K562 (cell line): Measurements from ENCODE around the gene AHNAK. TPM values are rescaled to one million over a fixed set of nuclear protein-coding genes. Genes with fewer than 3 reads are reported as not detected.
A peak's percentile ranks its signal among the peaks of the same experiment; 100 is the strongest.

Experiments used
- ATAC-seq: fragments of 200-7000 bp; cut with Tn5 transposase; 3 replicates; pipeline ENCODE4 v1.9.1; 2020; ENCODE audit warnings: moderate library complexity
- BruUV-seq: library from RNA; stranded (reverse); fragments of 400-500 nt; replicated peaks from 2 replicates; lab custom pipeline; 2021; lab: Mats Ljungman, UMichigan
- CTCF ChIA-PET: fragments of 300-600 bp; formaldehyde crosslinking; extraction: SDS; loops from one replicate; lab custom pipeline; 2021; ENCODE audit warnings: low intra/inter-chr PET ratio; lab: Yijun Ruan, JAX
- POLR2A ChIA-PET: fragments of 300-600, 350-650 bp; sonication (Branson Sonifier 250); formaldehyde crosslinking; extraction: SDS; loops from one replicate; lab custom pipeline; 2021; ENCODE audit warnings: antibody characterized with exemption, inconsistent platforms; lab: Yijun Ruan, JAX
- DNase-seq, 4 experiments: peaks; one replicate each; pipeline versions ENCODE4 v3.0.0 to v3.0.0-alpha.2; 2011 to 2018; ENCODE audit warnings: low spot score in 3 of 4, mixed read lengths in 3 of 4; ENCODE audit errors: extremely low read depth in 1 of 4
- FAIRE-seq: peaks from 2 replicates; lab custom pipeline; 2011; peaks lifted over from hg19 to GRCh38; lab: Jason Lieb, UNC
- H2AFZ ChIP-seq: 2 replicates; pipeline ENCODE4 v1.6.0; 2011; ENCODE audit warnings: low read depth, low read length, control low read depth, inconsistent platforms
- H3K27ac ChIP-seq: fragments of 200-600 bp; 3 replicates; pipeline ENCODE4 v1.8.0; 2011; ENCODE audit warnings: low read depth, mild to moderate bottlenecking, control low read depth, inconsistent platforms, low read length, moderate library complexity, mixed read lengths; ENCODE audit errors: extremely low read depth
- H3K27me3 ChIP-seq, 2 experiments: fragments of 300-600 bp in 1 of 2; 2 replicates in 1 of 2; 3 replicates in 1 of 2; pipeline versions ENCODE4 v1.6.0 to v1.8.0; 2011; ENCODE audit warnings: inconsistent platforms in 2 of 2, low read length in 2 of 2, mild to moderate bottlenecking in 1 of 2, mixed read lengths in 1 of 2, moderate library complexity in 1 of 2; ENCODE audit not compliant: control insufficient read depth in 2 of 2, insufficient read depth in 2 of 2
- H3K36me3 ChIP-seq: fragments of 300-600 bp; 3 replicates; pipeline ENCODE4 v1.8.0; 2011; ENCODE audit warnings: mild to moderate bottlenecking, low read length, inconsistent platforms; ENCODE audit not compliant: control insufficient read depth, insufficient read depth
- H3K4me1 ChIP-seq, 2 experiments: fragments of 200-600 bp in 1 of 2; replicated peaks in 1 of 2; 2 replicates in 1 of 2; 3 replicates in 1 of 2; pipeline versions ENCODE4 v1.5.1 to v1.8.0; 2011; ENCODE audit warnings: inconsistent platforms in 2 of 2, low read length in 2 of 2, mild to moderate bottlenecking in 1 of 2, mixed read lengths in 1 of 2, moderate library complexity in 1 of 2; ENCODE audit not compliant: control insufficient read depth in 2 of 2, insufficient read depth in 2 of 2
- H3K4me2 ChIP-seq: 2 replicates; pipeline ENCODE4 v1.6.1; 2011; ENCODE audit warnings: low read length, control low read depth, inconsistent platforms, mixed read lengths; ENCODE audit not compliant: insufficient read depth
- H3K4me3 ChIP-seq: fragments of 200-600 bp; sonication (generic), shearing (Covaris generic); 2 replicates; pipeline ENCODE4 v1.5.1; 2016; ENCODE audit warnings: control low read depth, inconsistent platforms
- H3K79me2 ChIP-seq: fragments of 200-600 bp; 3 replicates; pipeline ENCODE4 v1.8.0; 2011; ENCODE audit warnings: low read length, inconsistent platforms; ENCODE audit not compliant: control insufficient read depth, insufficient read depth
- H3K9ac ChIP-seq, 2 experiments: 2 replicates each; pipeline versions ENCODE4 v1.6.0 to v1.6.1; 2011; ENCODE audit warnings: low read depth in 2 of 2, low read length in 2 of 2, control low read depth in 1 of 2, inconsistent platforms in 1 of 2, mild to moderate bottlenecking in 1 of 2, mixed read lengths in 1 of 2; ENCODE audit not compliant: insufficient read depth in 1 of 2
- H3K9me1 ChIP-seq: one replicate; pipeline ENCODE4 v1.6.0; 2011; ENCODE audit warnings: inconsistent platforms, mild to moderate bottlenecking, low read length, moderate library complexity; ENCODE audit not compliant: control insufficient read depth, insufficient read depth
- H3K9me3 ChIP-seq: replicated peaks from 2 replicates; pipeline ENCODE4 v1.5.1; 2011; ENCODE audit warnings: low read depth, low read length, inconsistent platforms; ENCODE audit not compliant: control insufficient read depth, insufficient read depth
- H4K20me1 ChIP-seq: replicated peaks from 2 replicates; pipeline ENCODE4 v1.6.1; 2011; ENCODE audit warnings: low read length, inconsistent platforms, mixed read lengths; ENCODE audit not compliant: control insufficient read depth, insufficient read depth
- CBX3 ChIP-seq, 2 experiments: IDR thresholded peaks; 1 replicate in 1 of 2; 2 replicates in 1 of 2; pipeline ENCODE4 v1.6.1; 2012; ENCODE audit warnings: inconsistent platforms in 2 of 2, low read length in 2 of 2, borderline replicate concordance in 1 of 2, control low read depth in 1 of 2
- CREM ChIP-seq: IDR thresholded peaks from 2 replicates; pipeline ENCODE4 v1.6.1; 2014; ENCODE audit warnings: antibody characterized with exemption, low read depth
- ESRRA ChIP-seq: fragments of 450-650 bp; IDR thresholded peaks from 2 replicates; pipeline ENCODE4 v1.6.1; 2014; ENCODE audit warnings: low read depth, mild to moderate bottlenecking, moderate library complexity, borderline replicate concordance
- FOXM1 ChIP-seq, 2 experiments: fragments of 450-650 bp in 1 of 2; sonication (generic) in 1 of 2; formaldehyde crosslinking in 1 of 2; IDR thresholded peaks; 2 replicates each; pipeline versions ENCODE4 v1.6.1 to v1.9.0; 2017 to 2022; ENCODE audit warnings: low read depth in 2 of 2, mild to moderate bottlenecking in 2 of 2, missing genetic modification reagents in 1 of 2, moderate library complexity in 1 of 2
- KAT2B ChIP-seq: IDR thresholded peaks from one replicate; pipeline ENCODE4 v1.6.1; 2012; ENCODE audit warnings: low read depth, mild to moderate bottlenecking, control low read depth, inconsistent platforms, low read length, moderate library complexity
- LCOR ChIP-seq: sonication (generic); formaldehyde crosslinking; IDR thresholded peaks from 2 replicates; pipeline ENCODE4 v1.8.0; 2022; ENCODE audit warnings: mild to moderate bottlenecking, missing genetic modification reagents
- PTTG1 ChIP-seq: fragments of 450-650 bp; IDR thresholded peaks from 2 replicates; pipeline ENCODE4 v1.6.1; 2016; ENCODE audit warnings: low read depth, mild to moderate bottlenecking, missing genetic modification characterization, missing compliant biosample characterization
- REST ChIP-seq, 2 experiments: fragments of 450-650 bp; formaldehyde crosslinking in 1 of 2; IDR thresholded peaks; 2 replicates each; pipeline versions ENCODE4 v1.4.0 to v1.6.1; 2014 to 2020; ENCODE audit warnings: mild to moderate bottlenecking in 2 of 2, borderline replicate concordance in 1 of 2, low read depth in 1 of 2
- ZC3H8 ChIP-seq: fragments of 450-650 bp; IDR thresholded peaks from 2 replicates; pipeline ENCODE4 v1.6.1; 2017
- ZKSCAN8 ChIP-seq: fragments of 200-800 bp; sonication (Bioruptor generic); IDR thresholded peaks from 2 replicates; pipeline ENCODE4 v1.6.1; 2016; ENCODE audit warnings: missing genetic modification characterization, missing compliant biosample characterization
- WGBS: fragments of 100-300 bp; shearing (Covaris generic); methylation state at CpG from one replicate; pipeline ENCODE4 v1.1.6; 2016; ENCODE audit warnings: low coverage, mixed read lengths; ENCODE audit not compliant: insufficient coverage; ENCODE audit errors: missing lambda C conversion rate; 5-methylcytosine and 5-hydroxymethylcytosine counted together
- in situ Hi-C: fragments of 300-500 bp; cut with MboI; formaldehyde crosslinking; loops from 4 replicates; pipeline ENCODE4 v1.15.0; 2018; ENCODE audit warnings: inconsistent platforms, mixed read lengths
- intact Hi-C: fragments of 100-400 bp; cut with micrococcal nuclease; formaldehyde crosslinking; loops from 2 replicates; pipeline ENCODE4 v1.14.2; 2022
- polyA plus RNA-seq, 8 experiments: library from polyadenylated mRNA; depleted of rRNA in 4 of 8; stranded (reverse) in 5 of 8; unstranded in 3 of 8; fragments of >200 nt; fragmentation: Nextera tagmentation in 2 of 8; fragmentation: Illumina TruSeq in 1 of 8; extraction: Ambion mirVana in 2 of 8; extraction: Trizol in 1 of 8; gene quantifications; 2 replicates each; pipeline versions ENCODE4 v1.2.1 to v1.2.3, GENCODE V29; 2011 to 2014; ENCODE audit warnings: inconsistent platforms in 1 of 8, missing spikeins in 1 of 8
- total RNA-seq, 7 experiments: library from RNA; depleted of rRNA in 6 of 7; stranded (reverse); fragments of >200 nt in 6 of 7; fragmentation: Illumina TruSeq in 2 of 7; extraction: Trizol in 2 of 7; gene quantifications; 2 replicates each; pipeline versions ENCODE4 v1.2.1 to v1.2.3, GENCODE V29; 2011 to 2021; ENCODE audit warnings: low replicate concordance in 1 of 7

The AHNAK gene
- total and polyA plus RNA-seq, 9 of the 15 experiments (the other 6 are each of a cell fraction or from before 2014, with no cell fraction given): 1.5 to 89.7 (median 45.0) TPM

- H3K9me1 ChIP-seq: no peaks in the 10 kb centered on the region
- WGBS: 44% methylated on average over 11 of the region's 11 CpGs
- no peak overlapping the region for H3K4me2 ChIP-seq
- 0 out of 2 replicates have a peak overlapping the region, but pooled peaks have one; percentile 23 for H2AFZ ChIP-seq
- TF ChIP-seq PTTG1 (no peak), ZKSCAN8 (no peak), LCOR (CRISPR knock-in tag) (no peak), REST (IDR thresholded peaks at IDR 0.05; ENCODE audit: borderline replicate concordance) (no peak), REST (CRISPR knock-in tag; IDR thresholded peaks at IDR 0.05; ENCODE audit: low read depth) (no peak), CBX3 (IDR thresholded peaks at IDR 0.05; ENCODE audit: borderline replicate concordance in 1 of 2, low read length in 2 of 2) (no peak), CREM (no peak), FOXM1 (IDR thresholded peaks at IDR 0.05; ENCODE audit: low read depth) (no peak), FOXM1 (CRISPR knock-in tag; IDR thresholded peaks at IDR 0.05; ENCODE audit: low read depth) (no peak), KAT2B (no peak), ESRRA (no peak), ZC3H8 (no peak)
- ATAC-seq (no peak), DNase-seq (no peak), FAIRE-seq (no peak)
- no peaks in the 10 kb centered on the region for H3K79me2 ChIP-seq
- H3K4me3 ChIP-seq: no peak overlapping the region
- POLR2A ChIA-PET: no interaction called here
- no peak overlapping the region for H3K9ac ChIP-seq
- intact Hi-C loops: no loop called here
- H3K27me3 ChIP-seq: no peaks in the 10 kb centered on the region
- no peaks in the 10 kb centered on the region for H3K9me3 ChIP-seq
- H3K4me1 ChIP-seq: peaks cover 0 to 34% of the 10 kb centered on the region in 2 experiments; a peak in 4 of 5 replicates
- no peak overlapping the region for H3K27ac ChIP-seq
- H3K36me3 ChIP-seq: no peaks in the 10 kb centered on the region
- no peaks in the 10 kb centered on the region for H4K20me1 ChIP-seq
- CTCF ChIA-PET: no interaction called here
- no TSS peak for BruUV-seq
- in situ Hi-C loops: no loop called here
These were observed 115.3 kb downstream of the AHNAK start for GRCh38 chr11:62431171-62431901.
